HG03103 (cell line): ENCODE measurements around the gene GALNTL6.
"Not testable (repeated sequence)": the region's sequence is repeated elsewhere in the genome, so short reads cannot be mapped to it uniquely, and the experiment has no call there.

Source experiments
- ATAC-seq: cut with Tn5 transposase; IDR thresholded peaks from one replicate; pipeline ENCODE4 v1.9.1; 2021; ENCODE audit warnings: low read depth; ENCODE audit not compliant: unreplicated experiment

The GALNTL6 gene

GRCh38 chr4:172892300-172892699 is 1079.1 kb downstream of the GALNTL6 start:
- ATAC-seq, result no peak

- ATAC-seq, result no peak
Measured at GRCh38 chr4:172895699-172896098, 1082.5 kb downstream of the GALNTL6 start.

- ATAC-seq, result no peak
Measured at GRCh38 chr4:172897046-172897445, 1083.8 kb downstream of the GALNTL6 start.

GRCh38 chr4:172898715-172899114 is 1085.5 kb downstream of the GALNTL6 start:
- no peak for ATAC-seq

- no peak for ATAC-seq
Measured at GRCh38 chr4:172899861-172900260, 1086.7 kb downstream of the GALNTL6 start.

GRCh38 chr4:172900900-172901299 is 1087.7 kb downstream of the GALNTL6 start:
- no peak for ATAC-seq

GRCh38 chr4:172912468-172912867 is 1099.3 kb downstream of the GALNTL6 start:
- ATAC-seq, result not testable (repeated sequence)

- not testable (repeated sequence) for ATAC-seq
Measured at GRCh38 chr4:172917403-172917802, 1104.2 kb downstream of the GALNTL6 start.

- no peak for ATAC-seq
Measured at GRCh38 chr4:172919269-172919668, 1106.1 kb downstream of the GALNTL6 start.

GRCh38 chr4:172927096-172927814 is 1114.1 kb downstream of the GALNTL6 start:
- ATAC-seq, result no peak

GRCh38 chr4:172928347-172928746 is 1115.1 kb downstream of the GALNTL6 start:
- ATAC-seq, result no peak

- ATAC-seq, result no peak
Measured at GRCh38 chr4:172938072-172938829, 1125.0 kb downstream of the GALNTL6 start.

- no peak for ATAC-seq
Measured at GRCh38 chr4:172938870-172939269, 1125.7 kb downstream of the GALNTL6 start.

- ATAC-seq, result no peak
Measured at GRCh38 chr4:172942840-172943239, 1129.6 kb downstream of the GALNTL6 start.

GRCh38 chr4:172945611-172946010 is 1132.4 kb downstream of the GALNTL6 start:
- ATAC-seq, result no peak

- no peak for ATAC-seq
Measured at GRCh38 chr4:172946503-172946902, 1133.3 kb downstream of the GALNTL6 start.

- ATAC-seq, result no peak
Measured at GRCh38 chr4:172947594-172947993, 1134.4 kb downstream of the GALNTL6 start.

GRCh38 chr4:172950990-172951389 is 1137.8 kb downstream of the GALNTL6 start:
- no peak for ATAC-seq

GRCh38 chr4:172951679-172952451 is 1138.7 kb downstream of the GALNTL6 start:
- no peak for ATAC-seq

- ATAC-seq, result no peak
Measured at GRCh38 chr4:172953896-172954568, 1140.8 kb downstream of the GALNTL6 start.

GRCh38 chr4:172956340-172956739 is 1143.1 kb downstream of the GALNTL6 start:
- not testable (repeated sequence) for ATAC-seq
